HG03045 (cell line): ENCODE measurements around the gene DALRD3.

Experiments
- ATAC-seq: cut with Tn5 transposase; IDR thresholded peaks from one replicate; pipeline ENCODE4 v1.9.1; 2021; ENCODE audit warnings: mild to moderate bottlenecking, moderate library complexity; ENCODE audit not compliant: unreplicated experiment

The DALRD3 gene

DNA sequence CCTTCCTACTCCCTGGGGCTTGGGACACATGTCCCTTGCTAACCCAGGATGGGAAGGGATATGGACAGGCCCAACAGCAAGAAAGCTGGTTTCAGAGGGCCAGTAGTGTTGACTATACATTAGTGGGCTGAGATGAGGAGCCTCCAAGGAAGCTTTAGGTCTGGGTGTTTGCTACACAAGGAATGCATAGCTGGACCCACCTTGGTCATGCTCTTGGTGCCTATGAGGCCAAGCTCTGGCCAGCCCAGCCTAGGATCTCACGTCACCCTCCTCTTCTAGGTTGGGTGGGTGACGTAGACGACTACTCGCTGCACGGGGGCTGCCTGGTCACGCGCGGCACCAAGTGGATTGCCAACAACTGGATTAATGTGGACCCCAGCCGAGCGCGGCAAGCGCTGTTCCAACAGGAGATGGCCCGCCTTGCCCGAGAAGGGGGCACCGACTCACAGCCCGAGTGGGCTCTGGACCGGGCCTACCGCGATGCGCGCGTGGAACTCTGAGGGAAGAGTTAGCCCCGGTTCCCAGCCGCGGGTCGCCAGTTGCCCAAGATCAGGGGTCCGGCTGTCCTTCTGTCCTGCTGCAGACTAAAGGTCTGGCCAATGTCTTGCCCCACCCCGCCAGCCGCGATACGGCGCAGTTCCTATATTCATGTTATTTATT, 11.8 kb downstream of the DALRD3 start:
- ATAC-seq: peak; percentile 1

GRCh38 chr3:49005998-49006397, 12.4 kb downstream of the DALRD3 start:
- ATAC-seq: no peak

- no peak for ATAC-seq
Measured at GRCh38 chr3:49005303-49005680, 13.1 kb downstream of the DALRD3 start.

DNA sequence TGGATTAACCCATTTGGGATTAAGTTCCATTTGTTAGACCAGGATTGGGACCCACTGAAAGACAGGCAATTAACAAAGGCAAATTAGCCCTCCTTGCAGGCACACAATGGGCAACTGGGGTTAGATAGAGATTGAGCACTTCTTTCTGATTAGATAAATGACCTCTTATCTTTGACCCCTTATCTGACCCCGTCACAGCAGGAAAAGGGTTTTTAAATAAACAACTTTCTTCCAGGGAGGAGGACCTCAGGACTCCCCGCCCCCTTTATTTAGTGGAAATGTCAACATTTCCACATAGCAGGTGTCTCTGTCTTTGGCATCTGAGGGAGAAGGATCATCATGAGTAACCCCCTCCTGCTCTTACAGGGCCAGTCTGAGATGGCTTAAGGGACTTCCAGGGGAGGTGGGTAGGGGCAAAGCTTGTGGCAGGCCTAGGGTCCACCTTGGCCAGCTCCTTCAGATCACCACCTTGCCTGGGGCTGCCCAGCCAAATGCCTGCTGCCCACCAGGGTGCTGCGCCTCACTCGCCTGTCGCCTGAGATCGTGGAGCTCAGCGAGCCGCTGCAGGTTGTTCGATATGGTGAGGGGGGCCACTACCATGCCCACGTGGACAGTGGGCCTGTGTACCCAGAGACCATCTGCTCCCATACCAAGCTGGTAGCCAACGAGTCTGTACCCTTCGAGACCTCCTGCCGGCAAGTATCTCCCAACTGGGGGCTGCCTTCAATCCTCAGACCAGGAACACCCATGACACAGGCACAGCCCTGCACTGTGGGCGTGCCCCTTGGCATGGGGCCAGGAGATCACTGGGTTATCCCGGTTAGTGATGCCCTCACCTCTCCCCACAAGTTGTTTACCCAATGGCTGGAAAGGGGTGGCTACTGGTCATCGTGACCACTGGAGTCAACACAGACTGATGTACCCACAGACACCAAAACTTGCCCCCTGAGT, 13.8 kb downstream of the DALRD3 start:
- ATAC-seq: no peak

- no peak for ATAC-seq
Measured at GRCh38 chr3:49001155-49001554, 17.2 kb downstream of the DALRD3 start.

DNA sequence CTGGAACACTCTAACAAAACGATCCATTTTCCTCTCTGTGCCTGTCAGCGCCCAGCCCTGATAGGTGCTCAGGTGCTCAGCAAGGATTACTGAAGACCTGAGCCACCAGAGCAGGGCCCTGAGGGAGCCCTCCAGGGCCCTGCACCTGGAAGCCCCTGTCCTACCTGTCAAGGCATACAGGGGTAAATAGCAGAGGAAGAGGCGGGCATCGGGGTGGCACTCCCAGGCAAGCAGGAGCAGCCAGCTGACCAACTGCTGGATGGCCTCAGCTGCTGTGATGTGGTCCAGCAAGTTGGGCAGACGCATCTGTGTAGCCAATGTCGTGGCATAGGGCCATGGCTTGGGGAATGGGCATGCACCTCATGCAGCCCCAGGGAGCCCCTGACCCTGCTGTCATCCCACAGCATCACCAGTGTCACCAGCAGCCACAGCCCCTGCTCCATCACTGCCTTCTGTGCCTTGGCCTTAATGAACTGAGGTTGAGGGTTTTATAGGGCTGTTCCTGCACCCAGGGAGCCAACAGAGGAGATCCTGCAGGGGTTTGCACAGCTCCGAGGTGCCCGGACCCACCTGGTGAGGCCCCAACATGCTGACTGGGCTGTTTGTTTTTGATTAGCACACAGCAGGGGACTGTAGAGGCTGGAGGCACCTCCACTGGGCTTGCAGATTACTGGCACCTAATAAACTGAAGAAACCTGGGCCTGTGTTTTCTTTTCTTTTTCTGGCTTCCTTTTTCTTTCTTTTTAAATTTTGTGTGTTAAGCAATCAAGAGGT, 19.1 kb downstream of the DALRD3 start:
- ATAC-seq: no peak

- ATAC-seq: no peak
Measured at GRCh38 chr3:48997714-48998637, 20.4 kb downstream of the DALRD3 start.

- ATAC-seq: no peak
Measured at GRCh38 chr3:48997102-48997635, 21.2 kb downstream of the DALRD3 start.

DNA sequence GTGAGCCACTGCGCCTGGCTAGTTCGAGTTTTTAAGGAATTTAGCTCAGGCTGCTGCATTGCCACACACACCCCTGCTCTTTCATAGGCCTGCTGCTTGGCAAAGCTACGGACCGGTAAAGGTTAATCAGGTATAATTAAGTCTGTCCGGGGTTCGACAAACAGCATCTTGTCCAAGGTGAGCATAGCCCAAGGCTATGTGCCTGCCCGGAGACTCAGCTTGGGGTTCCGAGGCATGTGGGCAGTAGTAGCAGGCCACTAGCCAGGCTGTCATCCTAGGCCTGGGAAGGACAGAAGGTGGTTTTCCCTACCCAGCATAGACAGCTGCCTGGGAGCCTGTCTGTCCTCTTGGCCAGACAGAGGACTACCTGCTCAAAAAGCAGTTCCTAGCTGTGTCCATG, 21.7 kb downstream of the DALRD3 start:
- ATAC-seq: no peak

- ATAC-seq: no peak
Measured at GRCh38 chr3:48993834-48994233, 24.5 kb downstream of the DALRD3 start.

- ATAC-seq: no peak
Measured at GRCh38 chr3:48991851-48992545, 26.4 kb downstream of the DALRD3 start.

- ATAC-seq: peak; percentile 22
Measured at GRCh38 chr3:48990636-48991469, 27.5 kb downstream of the DALRD3 start.

DNA sequence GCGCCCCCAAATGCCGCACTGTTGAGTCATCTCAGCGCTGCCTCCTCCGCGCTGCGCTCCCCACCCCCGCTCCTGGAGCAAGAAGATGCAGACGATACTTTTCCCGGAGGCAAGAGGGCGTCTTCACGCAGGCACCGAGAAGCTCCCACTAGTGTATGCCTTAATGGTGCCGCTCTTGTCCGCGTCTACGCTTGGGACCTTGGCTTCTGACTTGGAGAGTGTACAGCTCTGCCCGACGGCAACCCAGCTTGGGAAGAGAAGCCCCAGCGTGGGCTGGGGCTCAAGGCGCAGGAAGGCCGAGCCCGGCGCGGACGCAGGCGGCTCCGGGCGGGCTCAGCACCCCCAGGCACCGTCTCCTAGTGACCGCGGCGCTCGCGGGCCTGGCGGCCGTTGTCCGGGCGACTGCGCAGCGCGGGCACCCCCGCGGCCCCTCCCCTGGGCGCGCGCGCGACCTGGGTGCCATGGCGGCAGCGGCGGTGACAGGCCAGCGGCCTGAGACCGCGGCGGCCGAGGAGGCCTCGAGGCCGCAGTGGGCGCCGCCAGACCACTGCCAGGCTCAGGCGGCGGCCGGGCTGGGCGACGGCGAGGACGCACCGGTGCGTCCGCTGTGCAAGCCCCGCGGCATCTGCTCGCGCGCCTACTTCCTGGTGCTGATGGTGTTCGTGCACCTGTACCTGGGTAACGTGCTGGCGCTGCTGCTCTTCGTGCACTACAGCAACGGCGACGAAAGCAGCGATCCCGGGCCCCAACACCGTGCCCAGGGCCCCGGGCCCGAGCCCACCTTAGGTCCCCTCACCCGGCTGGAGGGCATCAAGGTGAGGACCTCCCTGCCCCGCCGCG, 28.4 kb downstream of the DALRD3 start, which contains the start of gene P4HTM:
Gene P4HTM, plus strand, starts transcription at position 446 of the 840 bp plus-strand sequence. Its CDS starts 16 bp downstream, at position 462.
- peak; percentile 39 for ATAC-seq

DNA sequence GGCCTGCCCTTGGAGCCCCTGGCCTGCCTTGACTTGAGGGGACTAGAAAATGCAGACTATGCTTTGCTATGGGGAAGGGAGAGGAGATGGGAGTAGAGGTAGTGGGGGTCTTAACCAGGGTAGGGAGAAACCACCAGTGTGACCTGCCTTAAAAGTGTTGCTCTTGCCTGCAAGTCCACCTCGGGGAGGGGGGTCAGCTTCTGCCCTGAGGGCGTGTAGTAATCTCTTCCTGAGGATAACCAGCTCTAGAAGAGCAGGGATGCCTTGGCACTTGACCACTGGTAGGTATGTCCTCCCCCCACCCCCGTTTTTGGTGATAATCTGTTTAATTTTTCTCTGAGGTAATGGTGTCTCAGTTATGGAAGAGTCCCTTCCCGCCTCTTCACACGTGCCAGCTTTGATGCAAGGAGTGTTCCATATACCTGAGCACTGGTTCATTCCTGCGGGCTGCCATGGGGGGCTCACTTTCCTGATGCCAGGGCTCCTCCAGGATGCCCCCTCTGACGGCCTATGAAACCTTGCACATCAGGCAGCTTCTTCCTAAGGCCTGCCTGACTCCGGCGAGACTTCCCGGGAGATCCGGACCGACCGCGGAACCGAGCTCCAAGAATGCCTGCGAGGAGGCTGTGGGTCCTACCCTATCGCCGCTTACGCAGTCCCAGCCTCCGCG, 29.1 kb downstream of the DALRD3 start:
- no peak for ATAC-seq

DNA sequence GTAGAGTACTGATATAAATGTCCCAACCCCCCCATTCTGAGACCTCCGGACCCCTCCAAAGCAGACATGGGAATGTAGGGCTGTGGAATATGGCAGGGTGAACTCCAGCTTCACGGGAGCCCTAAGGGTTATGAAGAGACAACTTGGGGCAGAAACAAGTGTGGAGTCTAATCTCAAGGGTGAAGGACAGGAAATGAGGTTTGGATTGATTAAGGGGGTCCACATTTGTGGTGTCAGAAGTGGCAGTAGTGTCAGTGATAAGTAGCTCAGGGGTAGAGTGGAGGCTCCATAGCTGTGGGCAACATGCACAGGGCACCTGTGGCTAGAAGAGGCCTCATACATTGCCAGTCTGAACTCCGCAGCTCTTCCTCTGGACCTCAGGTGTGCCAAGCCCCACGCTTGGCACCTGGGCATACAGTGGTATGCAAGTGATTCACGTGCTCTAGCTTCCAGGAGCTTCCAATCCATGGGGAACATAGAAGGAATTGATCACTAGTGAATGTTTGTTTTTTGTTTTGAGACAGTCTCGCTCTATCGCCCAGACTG, 32.5 kb downstream of the DALRD3 start:
- no peak for ATAC-seq

GRCh38 chr3:48984663-48985062, 33.7 kb downstream of the DALRD3 start:
- ATAC-seq: no peak

- no peak for ATAC-seq
Measured at GRCh38 chr3:48983096-48983495, 35.3 kb downstream of the DALRD3 start.
